HG03064 (cell line): Measurements from ENCODE around the gene FXYD2.

Experiments
- ATAC-seq: cut with Tn5 transposase; IDR thresholded peaks from one replicate; pipeline ENCODE4 v1.9.1; 2021; ENCODE audit warnings: low read depth; ENCODE audit not compliant: unreplicated experiment

FXYD2 gene

GRCh38 chr11:117771197-117771596 lies 53.3 kb downstream of the FXYD2 start:
- ATAC-seq: no peak

- no peak for ATAC-seq
These were observed 54.5 kb downstream of the FXYD2 start for GRCh38 chr11:117770061-117770460.
